ENCODE data around the gene INSM2.

Gene INSM2

GRCh38 chr14:35549551-35549950 is 15.6 kb downstream of the INSM2 start:
- no peak for DNase-seq (ENCODE audit: low read depth)

GRCh38 chr14:35551081-35551480 is 17.1 kb downstream of the INSM2 start:
- no peak for DNase-seq (ENCODE audit: low read depth)

- DNase-seq (ENCODE audit: low read depth) = no peak
These were observed 19.8 kb downstream of the INSM2 start for GRCh38 chr14:35553808-35554207.

- DNase-seq (ENCODE audit: low read depth) = no peak
These were observed 22.6 kb downstream of the INSM2 start for GRCh38 chr14:35556548-35556947.

- DNase-seq (ENCODE audit: low read depth) = no peak
These were observed 23.3 kb downstream of the INSM2 start for GRCh38 chr14:35557221-35557747.

GRCh38 chr14:35558680-35559079 is 24.7 kb downstream of the INSM2 start:
- no peak for DNase-seq (ENCODE audit: low read depth)

GRCh38 chr14:35565871-35566464 is 32.0 kb downstream of the INSM2 start:
- no peak for DNase-seq (ENCODE audit: low read depth)

GRCh38 chr14:35571598-35571997 is 37.6 kb downstream of the INSM2 start:
- DNase-seq (ENCODE audit: low read depth) = no peak

GRCh38 chr14:35573911-35574310 is 39.9 kb downstream of the INSM2 start:
- DNase-seq (ENCODE audit: low read depth) = no peak

GRCh38 chr14:35576260-35576659 is 42.3 kb downstream of the INSM2 start:
- no peak for DNase-seq (ENCODE audit: low read depth)

GRCh38 chr14:35576856-35577255 is 42.9 kb downstream of the INSM2 start:
- no peak for DNase-seq (ENCODE audit: low read depth)

GRCh38 chr14:35578135-35578534 is 44.2 kb downstream of the INSM2 start:
- no peak for DNase-seq (ENCODE audit: low read depth)

- DNase-seq (ENCODE audit: low read depth) = no peak
These were observed 44.7 kb downstream of the INSM2 start for GRCh38 chr14:35578639-35579038.

Measured in stimulated activated CD8-positive, alpha-beta memory T cell treated with anti-CD3 and anti-CD28 coated beads, Interleukin-4, amount 100 ng/mL, for 24 hours (primary cell).